CD4-positive, alpha-beta T cell (primary cell): ENCODE measurements around the gene HKDC1. TPM values are rescaled to one million over a fixed set of nuclear protein-coding genes. Genes with fewer than 3 reads are reported as not detected.

Experiments
- ATAC-seq: fragments of 200-7000 bp; cut with Tn5 transposase; one replicate; pipeline ENCODE4 v1.10.0; 2022; ENCODE audit warnings: mild to moderate bottlenecking; ENCODE audit not compliant: poor library complexity
- CTCF ChIA-PET: fragments of 350-600 bp; sonication (Branson Sonifier 250); formaldehyde crosslinking; loops from one replicate; lab custom pipeline; 2021; ENCODE audit warnings: antibody characterized with exemption, inconsistent platforms; lab: Charles Lee
- POLR2A ChIA-PET: fragments of 350-600 bp; sonication (Branson Sonifier 250); formaldehyde crosslinking; loops from one replicate; lab custom pipeline; 2021; ENCODE audit warnings: antibody characterized with exemption, inconsistent platforms; lab: Charles Lee
- DNase-seq, 14 experiments: peaks; one replicate each; pipeline ENCODE4 v3.0.0-alpha.2; 2013 to 2020; ENCODE audit warnings: mixed read lengths in 2 of 14
- H3K27ac ChIP-seq, 2 donors: one replicate each; pipeline versions ENCODE4 v1.5.1 to v1.7.0; 2013; ENCODE audit warnings: low read length in 2 of 2, low read depth in 1 of 2, mild to moderate bottlenecking in 1 of 2
- H3K27me3 ChIP-seq, 2 experiments: 1 replicate in 1 of 2; 2 replicates in 1 of 2; pipeline versions ENCODE4 v1.6.1 to v1.7.0; 2013; ENCODE audit warnings: low read length in 2 of 2, control low read depth in 1 of 2, mild to moderate bottlenecking in 1 of 2, moderate library complexity in 1 of 2; ENCODE audit not compliant: insufficient read depth in 2 of 2, control insufficient read depth in 1 of 2
- H3K36me3 ChIP-seq: one replicate; pipeline ENCODE4 v1.6.1; 2013; ENCODE audit warnings: low read length, control low read depth; ENCODE audit not compliant: insufficient read depth
- H3K4me1 ChIP-seq: one replicate; pipeline ENCODE4 v1.6.1; 2013; ENCODE audit warnings: low read length, control low read depth; ENCODE audit not compliant: insufficient read depth
- H3K4me3 ChIP-seq: one replicate; pipeline ENCODE4 v1.5.1; 2013; ENCODE audit warnings: mild to moderate bottlenecking, low read length, moderate library complexity
- H3K9me3 ChIP-seq, 2 experiments: 1 replicate in 1 of 2; 2 replicates in 1 of 2; pipeline versions ENCODE4 v1.6.1 to v1.7.0; 2013; ENCODE audit warnings: low read length in 2 of 2, mild to moderate bottlenecking in 2 of 2, control low read depth in 1 of 2, moderate library complexity in 1 of 2; ENCODE audit not compliant: control insufficient read depth in 1 of 2, insufficient read depth in 1 of 2
- H3K27ac Mint-ChIP-seq: one replicate; pipeline ENCODE4 v1.8.0; 2020; ENCODE audit warnings: mixed read lengths
- H3K27me3 Mint-ChIP-seq: one replicate; pipeline ENCODE4 v1.8.0; 2021; ENCODE audit warnings: mixed read lengths
- H3K36me3 Mint-ChIP-seq: one replicate; pipeline ENCODE4 v1.8.0; 2021; ENCODE audit warnings: low read depth, mixed read lengths
- H3K4me1 Mint-ChIP-seq: one replicate; pipeline ENCODE4 v1.8.0; 2021; ENCODE audit warnings: low read depth, mixed read lengths
- H3K4me3 Mint-ChIP-seq: one replicate; pipeline ENCODE4 v1.8.0; 2020; ENCODE audit warnings: mild to moderate bottlenecking, mixed read lengths
- H3K9me3 Mint-ChIP-seq: one replicate; pipeline ENCODE4 v1.8.0; 2020; ENCODE audit warnings: mixed read lengths
- intact Hi-C, 2 experiments: fragments of 100-400 bp; cut with DNase I in 1 of 2; cut with micrococcal nuclease in 1 of 2; formaldehyde crosslinking; loops; one replicate each; pipeline versions ENCODE4 v1.15.1 to v1.9.0; 2023 to 2025; cut with DNase I, micrococcal nuclease
- total RNA-seq, 174 experiments: library from RNA in 2 of 174; stranded (reverse) in 2 of 174; gene quantifications; one replicate each; pipeline ENCODE4 v1.2.3 and lab custom pipeline; 2021 to 2026
- TF ChIP-seq, protein P1 (sequence below): fragments of 200-600 bp; IDR thresholded peaks from one replicate; pipeline ENCODE4 v1.8.0; 2022; ENCODE audit warnings: antibody characterized with exemption, mild to moderate bottlenecking

The HKDC1 gene
- total RNA-seq, 2 experiments from 2014 or later = 3.1 to 4.5 TPM

DNA sequence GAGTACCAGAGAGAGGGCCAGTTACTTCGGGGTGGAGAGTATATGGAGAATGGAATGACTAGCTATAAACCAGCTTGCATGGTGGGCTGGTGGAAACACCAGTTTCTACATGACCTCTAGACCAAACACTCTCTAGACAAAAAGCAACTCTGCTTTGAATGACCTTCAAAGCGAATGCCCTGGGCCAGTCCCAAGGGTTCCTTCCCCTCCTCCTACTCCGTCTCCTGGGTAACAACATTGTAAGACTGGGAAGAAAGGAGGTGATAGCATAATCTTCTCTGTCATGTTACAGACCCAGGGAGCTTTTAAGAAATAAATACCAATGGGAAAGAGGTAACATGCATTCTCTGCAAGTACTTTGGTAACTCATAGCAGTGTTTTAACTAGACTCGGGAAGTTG, 65.6 kb downstream of the HKDC1 start:
- Histone ChIP-seq H3K4me3 (no peak overlapping the region), H3K27me3 (peaks cover 0 to 2% of the 10 kb centered on the region in 2 experiments), H3K27ac (no peak overlapping the region), H3K36me3 (no peaks in the 10 kb centered on the region), H3K9me3 (no peaks in the 10 kb centered on the region), H3K4me1 (no peaks in the 10 kb centered on the region)
- ChIA-PET CTCF (no interaction called here), POLR2A (interaction anchor here (0.6 kb wide), 1 partner anchor 61 kb away, joined by 4 read pairs; no protein-coding TSS in a partner anchor)
- Mint-ChIP-seq H3K27ac (no peak overlapping the region), H3K4me1 (no peaks in the 10 kb centered on the region), H3K36me3 (no peaks in the 10 kb centered on the region), H3K9me3 (no peaks in the 10 kb centered on the region), H3K4me3 (no peak overlapping the region), H3K27me3 (no peaks in the 10 kb centered on the region)
- intact Hi-C loops = no loop called here
- ATAC-seq (no peak), DNase-seq (no peak)
- TF ChIP-seq, protein P1, sequence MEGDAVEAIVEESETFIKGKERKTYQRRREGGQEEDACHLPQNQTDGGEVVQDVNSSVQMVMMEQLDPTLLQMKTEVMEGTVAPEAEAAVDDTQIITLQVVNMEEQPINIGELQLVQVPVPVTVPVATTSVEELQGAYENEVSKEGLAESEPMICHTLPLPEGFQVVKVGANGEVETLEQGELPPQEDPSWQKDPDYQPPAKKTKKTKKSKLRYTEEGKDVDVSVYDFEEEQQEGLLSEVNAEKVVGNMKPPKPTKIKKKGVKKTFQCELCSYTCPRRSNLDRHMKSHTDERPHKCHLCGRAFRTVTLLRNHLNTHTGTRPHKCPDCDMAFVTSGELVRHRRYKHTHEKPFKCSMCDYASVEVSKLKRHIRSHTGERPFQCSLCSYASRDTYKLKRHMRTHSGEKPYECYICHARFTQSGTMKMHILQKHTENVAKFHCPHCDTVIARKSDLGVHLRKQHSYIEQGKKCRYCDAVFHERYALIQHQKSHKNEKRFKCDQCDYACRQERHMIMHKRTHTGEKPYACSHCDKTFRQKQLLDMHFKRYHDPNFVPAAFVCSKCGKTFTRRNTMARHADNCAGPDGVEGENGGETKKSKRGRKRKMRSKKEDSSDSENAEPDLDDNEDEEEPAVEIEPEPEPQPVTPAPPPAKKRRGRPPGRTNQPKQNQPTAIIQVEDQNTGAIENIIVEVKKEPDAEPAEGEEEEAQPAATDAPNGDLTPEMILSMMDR = no peak

GRCh38 chr10:69287181-69287580, 67.0 kb downstream of the HKDC1 start:
- peaks cover 0 to 2% of the 10 kb centered on the region in 2 experiments for H3K27me3 ChIP-seq
- TF ChIP-seq, protein P1 = no peak
- no peaks in the 10 kb centered on the region for H3K36me3 Mint-ChIP-seq
- H3K4me3 ChIP-seq = no peak overlapping the region
- intact Hi-C loops = no loop called here
- H3K4me1 ChIP-seq = no peaks in the 10 kb centered on the region
- ChIA-PET POLR2A (no interaction called here), CTCF (no interaction called here)
- H3K27me3 Mint-ChIP-seq = no peaks in the 10 kb centered on the region
- H3K27ac ChIP-seq = no peak overlapping the region
- no peaks in the 10 kb centered on the region for H3K4me1 Mint-ChIP-seq
- no peaks in the 10 kb centered on the region for H3K9me3 Mint-ChIP-seq
- ATAC-seq (no peak), DNase-seq (no peak)
- no peak overlapping the region for H3K27ac Mint-ChIP-seq
- no peaks in the 10 kb centered on the region for H3K9me3 ChIP-seq
- no peak overlapping the region for H3K4me3 Mint-ChIP-seq
- no peaks in the 10 kb centered on the region for H3K36me3 ChIP-seq

GRCh38 chr10:69290993-69291392, 70.9 kb downstream of the HKDC1 start:
- Mint-ChIP-seq H3K27ac (no peak overlapping the region), H3K9me3 (no peaks in the 10 kb centered on the region), H3K4me3 (no peak overlapping the region), H3K27me3 (no peaks in the 10 kb centered on the region), H3K36me3 (no peaks in the 10 kb centered on the region), H3K4me1 (no peaks in the 10 kb centered on the region)
- Histone ChIP-seq H3K27me3 (peaks cover 0 to 2% of the 10 kb centered on the region in 2 experiments), H3K4me3 (no peak overlapping the region), H3K4me1 (no peaks in the 10 kb centered on the region), H3K27ac (no peak overlapping the region), H3K36me3 (no peaks in the 10 kb centered on the region), H3K9me3 (no peaks in the 10 kb centered on the region)
- ChIA-PET POLR2A (no interaction called here), CTCF (no interaction called here)
- TF ChIP-seq, protein P1 = no peak
- intact Hi-C loops = no loop called here
- ATAC-seq = no peak
- no peak for DNase-seq
